GM12891 (cell line): Measurements from ENCODE around the gene SETD7.

Experiments used
- DNase-seq: peaks from one replicate; pipeline ENCODE4 v3.0.0; 2011; ENCODE audit warnings: low spot score; ENCODE audit not compliant: insufficient read length
- FAIRE-seq: peaks from 2 replicates; lab custom pipeline; 2011; peaks lifted over from hg19 to GRCh38; lab: Jason Lieb, UNC
- PAX5 ChIP-seq: IDR thresholded peaks from 2 replicates; pipeline ENCODE4 v1.6.1; 2011; ENCODE audit warnings: low read length, moderate library complexity, mild to moderate bottlenecking; ENCODE audit not compliant: insufficient read depth, severe bottlenecking
- POLR2A ChIP-seq: IDR thresholded peaks from 2 replicates; pipeline ENCODE4 v1.6.1; 2011; ENCODE audit warnings: low read depth, low read length, control low read depth
- POLR2AphosphoS5 ChIP-seq: IDR thresholded peaks from 2 replicates; pipeline ENCODE4 v1.6.1; 2011; ENCODE audit warnings: low read depth, low read length, control low read depth
- POU2F2 ChIP-seq: IDR thresholded peaks from 2 replicates; pipeline ENCODE4 v1.6.1; 2011; ENCODE audit warnings: low read depth, mild to moderate bottlenecking, control low read depth, low read length, moderate library complexity
- SPI1 ChIP-seq: IDR thresholded peaks from 2 replicates; pipeline ENCODE4 v1.6.1; 2011; ENCODE audit warnings: low read depth, low read length, control low read depth
- TAF1 ChIP-seq: IDR thresholded peaks from 2 replicates; pipeline ENCODE4 v1.6.1; 2011; ENCODE audit warnings: low read depth, low read length, control low read depth

SETD7 gene

GRCh38 chr4:139559687-139560086, 3.7 kb upstream of the SETD7 start:
- DNase-seq: no peak
- FAIRE-seq: no peak
- TF ChIP-seq POU2F2: no peak
- TF ChIP-seq SPI1: no peak
- TF ChIP-seq PAX5: no peak
- TF ChIP-seq POLR2A: no peak
- TF ChIP-seq TAF1: no peak
- no peak for TF ChIP-seq POLR2AphosphoS5

GRCh38 chr4:139559089-139559479, 3.1 kb upstream of the SETD7 start:
- DNase-seq: no peak
- FAIRE-seq: no peak

GRCh38 chr4:139558235-139559088, 2.4 kb upstream of the SETD7 start:
- no peak for TF ChIP-seq POLR2AphosphoS5
- TF ChIP-seq POLR2A: no peak
- TF ChIP-seq TAF1: no peak
- TF ChIP-seq POU2F2: no peak
- TF ChIP-seq PAX5: no peak
- no peak for TF ChIP-seq SPI1

More at GRCh38 chr4:139559089-139559479, 3.1 kb upstream of the SETD7 start:
- no peak for TF ChIP-seq POLR2AphosphoS5
- no peak for TF ChIP-seq POU2F2
- TF ChIP-seq PAX5: no peak
- no peak for TF ChIP-seq SPI1
- TF ChIP-seq POLR2A: no peak
- no peak for TF ChIP-seq TAF1

GRCh38 chr4:139557556-139558110, 1.6 kb upstream of the SETD7 start:
- FAIRE-seq: peak; percentile 55
- DNase-seq: no peak

More at GRCh38 chr4:139558235-139559088, 2.4 kb upstream of the SETD7 start:
- no peak for DNase-seq
- no peak for FAIRE-seq

GRCh38 chr4:139556724-139557555, 921 bp upstream of the SETD7 start:
- TF ChIP-seq PAX5: no peak
- peak; percentile 19; the same call in 1 of the 2 replicates for TF ChIP-seq SPI1
- FAIRE-seq (peak; percentile 82), DNase-seq (peak; percentile 29)

More at GRCh38 chr4:139557556-139558110, 1.6 kb upstream of the SETD7 start:
- TF ChIP-seq SPI1: no peak
- TF ChIP-seq POLR2A: no peak
- no peak for TF ChIP-seq POLR2AphosphoS5
- TF ChIP-seq POU2F2: no peak
- no peak for TF ChIP-seq PAX5
- TF ChIP-seq TAF1: no peak

- FAIRE-seq (no peak), DNase-seq (no peak)
- TF ChIP-seq POLR2A (no peak), TAF1 (no peak), PAX5 (no peak), POLR2AphosphoS5 (no peak), POU2F2 (no peak), SPI1 (no peak)
Measured at GRCh38 chr4:139555705-139556070, 331 bp downstream of the SETD7 start.

GRCh38 chr4:139554893-139555704, 920 bp downstream of the SETD7 start:
- no peak for TF ChIP-seq TAF1
- no peak for TF ChIP-seq PAX5
- no peak for TF ChIP-seq POU2F2
- TF ChIP-seq POLR2AphosphoS5: no peak
- no peak for TF ChIP-seq SPI1
- no peak for TF ChIP-seq POLR2A
- FAIRE-seq (peak; percentile 89), DNase-seq (peak; percentile 47)

- no peak for FAIRE-seq
Measured at GRCh38 chr4:139554642-139554892, 1.5 kb downstream of the SETD7 start.

More at GRCh38 chr4:139554642-139554892, 1.5 kb downstream of the SETD7 start:
- TF ChIP-seq POLR2AphosphoS5 (no peak), POU2F2 (no peak), SPI1 (no peak), TAF1 (no peak), PAX5 (no peak), POLR2A (no peak)
- DNase-seq: no peak
